ENCODE data around the gene APBB2.

DNA sequence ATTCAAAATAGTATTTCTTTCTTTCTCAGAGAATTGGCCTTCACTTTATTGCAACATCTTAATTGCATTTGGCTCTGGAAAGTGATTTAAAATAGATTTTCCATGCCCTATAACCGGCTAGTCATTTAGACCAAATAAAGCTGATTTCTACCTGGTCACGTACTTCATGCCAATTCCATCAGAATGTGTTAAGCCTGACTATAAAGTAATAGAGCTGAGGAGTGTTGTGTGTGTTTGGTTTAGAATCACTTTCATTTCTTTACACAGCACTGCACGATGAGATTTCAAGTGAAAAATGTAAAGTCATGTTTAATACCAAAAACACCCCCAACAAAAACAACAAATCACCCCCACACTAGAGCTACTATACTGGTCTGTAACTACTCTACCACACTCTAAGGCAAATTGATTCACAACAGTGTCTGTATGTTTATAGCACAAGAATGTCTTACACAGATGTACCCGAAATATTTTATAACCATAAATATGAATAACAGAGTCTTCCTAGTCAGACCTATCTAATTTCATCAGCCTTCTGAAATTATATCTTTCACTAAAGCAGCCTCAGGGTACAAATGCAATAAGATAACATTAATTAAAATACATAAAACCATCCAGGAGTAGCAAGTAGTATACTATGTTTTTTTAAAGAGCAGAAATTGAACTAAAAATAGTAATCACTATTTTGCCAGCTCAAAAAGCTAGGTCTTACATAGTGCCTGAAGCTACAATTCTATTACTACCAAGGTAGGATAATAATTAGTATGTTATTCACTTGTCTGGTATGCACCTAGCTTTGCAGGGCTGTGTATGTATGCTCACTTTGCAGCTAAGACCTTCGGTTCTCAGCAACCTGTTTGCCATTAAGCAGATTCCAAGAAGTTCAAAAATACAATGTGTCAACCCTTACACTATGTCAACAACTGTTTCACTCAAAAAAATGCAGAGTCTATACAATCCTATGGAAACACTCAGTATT, 28.4 kb downstream of the APBB2 start:
- no peak for TF ChIP-seq CTCF (conservative IDR thresholded peaks at IDR 0.05 in 1 of 2, IDR thresholded peaks at IDR 0.05 in 1 of 2; ENCODE audit: extremely low read depth in 1 of 2, insufficient read depth in 1 of 2, low read depth in 1 of 2, low read length in 2 of 2)
- TF ChIP-seq EZH2 (IDR thresholded peaks at IDR 0.05; ENCODE audit: borderline replicate concordance, low read length): no peak
